ENCODE results near the gene PYGL.

GRCh38 chr14:50932156-50932555 lies 12.1 kb downstream of the PYGL start:
- TF ChIP-seq POLR2A (IDR thresholded peaks at IDR 0.05; ENCODE audit: low read depth, low read length) (no peak), POLR2AphosphoS5 (IDR thresholded peaks at IDR 0.05; ENCODE audit: low read depth, low read length) (no peak)

All from GM12892 (cell line).